Tibial artery (tissue), 4 donors: ENCODE measurements around the gene PPIG.
"Not testable (repeated sequence)": the region's sequence is repeated elsewhere in the genome, so short reads cannot be mapped to it uniquely, and the experiment has no call there.

Experiments used
- DNase-seq, 2 donors: peaks; one replicate each; pipeline ENCODE4 v3.0.0-alpha.2; 2019
- H3K27ac ChIP-seq, 2 donors: fragments of 200-600 bp; sonication (generic) in 1 of 2; 1 replicate in 1 of 2; 2 replicates in 1 of 2; pipeline ENCODE4 v1.5.1; 2018 to 2019; ENCODE audit warnings: mild to moderate bottlenecking in 1 of 2
- H3K27me3 ChIP-seq, 2 donors: fragments of 200-600 bp; sonication (generic) in 1 of 2; one replicate each; pipeline versions ENCODE4 v1.5.1 to v1.6.0; 2016 to 2019
- H3K36me3 ChIP-seq, 3 donors: fragments of 200-600 bp; sonication (generic) in 2 of 3; one replicate each; pipeline ENCODE4 v1.5.1; 2016 to 2019; ENCODE audit warnings: mild to moderate bottlenecking in 2 of 3
- H3K4me1 ChIP-seq, 4 donors: fragments of 200-600 bp; sonication (generic) in 2 of 4; 1 replicate in 3 of 4; 2 replicates in 1 of 4; pipeline ENCODE4 v1.5.1; 2016 to 2019
- H3K4me3 ChIP-seq, 2 donors: fragments of 200-600 bp; sonication (generic) in 1 of 2; 1 replicate in 1 of 2; 2 replicates in 1 of 2; pipeline ENCODE4 v1.5.1; 2018 to 2019; ENCODE audit warnings: mild to moderate bottlenecking in 2 of 2
- H3K9me3 ChIP-seq, 3 donors: fragments of 200-600 bp; sonication (generic) in 1 of 3; one replicate each; pipeline ENCODE4 v1.5.1; 2016 to 2019
- CTCF ChIP-seq, 2 experiments: fragments of 200-600 bp in 1 of 2; fragments of 450-650 bp in 1 of 2; IDR thresholded peaks; one replicate each; pipeline ENCODE4 v1.5.1; 2017 to 2019; ENCODE audit warnings: antibody characterized with exemption in 2 of 2, mild to moderate bottlenecking in 1 of 2, moderate library complexity in 1 of 2
- intact Hi-C: fragments of 100-400 bp; cut with DNase I; formaldehyde crosslinking; loops from one replicate; pipeline ENCODE4 v1.15.0; 2023; ENCODE audit warnings: low total_unique reads

The PPIG gene

DNA sequence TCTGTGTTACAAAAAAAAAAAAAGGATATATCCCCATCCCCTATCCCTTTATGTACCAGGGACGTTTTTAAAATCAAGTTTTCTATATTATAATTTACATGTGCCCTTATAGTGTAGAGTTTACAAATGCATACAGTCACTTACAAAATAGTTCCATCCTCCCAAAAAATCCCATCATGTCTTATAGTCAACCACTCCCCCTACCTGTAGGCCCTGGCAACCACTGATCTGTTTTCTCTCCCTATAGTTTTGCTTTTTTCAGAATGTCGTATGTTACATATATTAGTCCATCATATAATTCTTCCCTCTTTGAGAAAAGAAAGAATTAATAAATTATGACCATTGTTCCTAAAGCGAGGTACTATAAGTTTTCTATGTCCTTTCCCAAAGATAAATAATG lies 92.2 kb downstream of the PPIG start:
- H3K36me3 ChIP-seq = no peaks in the 10 kb centered on the region
- no peaks in the 10 kb centered on the region for H3K9me3 ChIP-seq
- H3K4me1 ChIP-seq = no peaks in the 10 kb centered on the region
- no peak for DNase-seq
- no peak overlapping the region for H3K27ac ChIP-seq
- H3K27me3 ChIP-seq = no peaks in the 10 kb centered on the region
- TF ChIP-seq CTCF (IDR thresholded peaks at IDR 0.05) = no peak
- H3K4me3 ChIP-seq = no peak overlapping the region
- intact Hi-C loops = no loop called here

- H3K4me1 ChIP-seq = no peaks in the 10 kb centered on the region
- no peak for TF ChIP-seq CTCF (IDR thresholded peaks at IDR 0.05)
- H3K9me3 ChIP-seq = no peaks in the 10 kb centered on the region
- H3K27ac ChIP-seq = no peak overlapping the region
- DNase-seq = no peak
- intact Hi-C loops = no loop called here
- H3K4me3 ChIP-seq = no peak overlapping the region
- no peaks in the 10 kb centered on the region for H3K27me3 ChIP-seq
- H3K36me3 ChIP-seq = no peaks in the 10 kb centered on the region
These were observed 92.7 kb downstream of the PPIG start for GRCh38 chr2:169676850-169677249.

DNA sequence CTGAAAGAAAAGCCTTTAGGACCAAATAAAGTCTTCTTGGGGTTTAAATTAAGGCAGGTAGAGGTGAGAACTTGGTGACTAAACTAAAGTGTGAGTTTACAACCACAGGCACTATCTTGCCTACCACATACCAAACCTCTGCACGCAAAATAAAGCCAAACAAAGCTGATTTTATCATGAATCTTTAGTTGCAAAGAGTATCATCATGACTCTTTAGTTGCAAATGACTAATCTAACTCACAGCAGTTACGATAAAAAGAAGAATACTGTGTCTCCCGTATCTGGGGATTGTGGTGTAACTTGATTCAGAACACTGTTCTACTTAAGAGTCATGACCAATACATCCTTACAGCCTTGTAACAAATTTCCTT lies 98.9 kb downstream of the PPIG start:
- DNase-seq = no peak
- no peak overlapping the region for H3K4me3 ChIP-seq
- no peaks in the 10 kb centered on the region for H3K36me3 ChIP-seq
- TF ChIP-seq CTCF (IDR thresholded peaks at IDR 0.05) = no peak
- H3K9me3 ChIP-seq = no peaks in the 10 kb centered on the region
- no peak overlapping the region for H3K27ac ChIP-seq
- intact Hi-C loops = no loop called here
- H3K4me1 ChIP-seq = no peaks in the 10 kb centered on the region
- H3K27me3 ChIP-seq = no peaks in the 10 kb centered on the region

DNA sequence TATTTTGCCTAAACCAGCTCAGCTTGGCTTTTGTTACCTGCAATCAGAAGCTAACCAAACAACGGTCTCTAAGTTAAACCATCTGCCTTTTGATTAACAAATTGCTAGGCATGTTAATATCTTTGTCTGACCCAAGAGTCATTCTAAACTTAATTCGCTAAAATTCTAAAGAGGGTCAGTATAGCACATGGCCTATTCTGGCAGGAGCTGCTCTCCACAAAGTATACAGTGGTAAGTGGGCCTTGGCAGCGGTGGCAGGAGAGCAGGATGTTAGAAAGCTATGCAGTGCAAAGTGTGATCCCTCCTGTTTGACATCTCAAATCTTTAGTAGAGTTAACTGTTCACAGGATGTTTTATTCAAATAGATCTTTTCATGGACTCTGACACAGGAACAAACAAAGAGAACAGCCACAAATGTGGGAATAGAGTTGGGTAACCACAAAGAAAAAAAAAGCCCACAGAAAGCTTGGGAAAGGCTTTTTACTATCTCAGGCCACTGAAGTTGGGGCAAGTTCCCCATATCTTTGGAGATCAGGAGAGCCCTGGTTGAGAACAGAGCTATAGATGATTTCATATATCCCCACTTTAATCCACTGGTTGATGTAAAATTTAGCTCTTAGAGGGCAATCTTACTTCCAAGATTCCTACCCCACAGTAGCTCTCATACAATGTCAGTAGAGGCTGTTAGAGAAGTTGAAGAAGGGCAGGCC lies 99.4 kb downstream of the PPIG start:
- H3K27me3 ChIP-seq = no peaks in the 10 kb centered on the region
- DNase-seq = no peak
- H3K36me3 ChIP-seq = no peaks in the 10 kb centered on the region
- H3K4me1 ChIP-seq = no peaks in the 10 kb centered on the region
- H3K9me3 ChIP-seq = no peaks in the 10 kb centered on the region
- H3K27ac ChIP-seq = no peak overlapping the region
- H3K4me3 ChIP-seq = no peak overlapping the region
- TF ChIP-seq CTCF (IDR thresholded peaks at IDR 0.05) = no peak
- intact Hi-C loops = no loop called here

GRCh38 chr2:169684135-169684565 lies 100.0 kb downstream of the PPIG start:
- no peak for DNase-seq
- intact Hi-C loops = no loop called here
- H3K27me3 ChIP-seq = no peaks in the 10 kb centered on the region
- H3K36me3 ChIP-seq = no peaks in the 10 kb centered on the region
- no peak overlapping the region for H3K27ac ChIP-seq
- no peaks in the 10 kb centered on the region for H3K4me1 ChIP-seq
- no peak overlapping the region for H3K4me3 ChIP-seq
- no peak for TF ChIP-seq CTCF (IDR thresholded peaks at IDR 0.05)
- no peaks in the 10 kb centered on the region for H3K9me3 ChIP-seq

- DNase-seq, H3K27me3 ChIP-seq, H3K36me3 ChIP-seq, H3K4me1 ChIP-seq, H3K9me3 ChIP-seq, H3K27ac ChIP-seq, H3K4me3 ChIP-seq, intact Hi-C loops: not testable (repeated sequence)
These were observed 100.6 kb downstream of the PPIG start for GRCh38 chr2:169684712-169685111.

- DNase-seq, H3K4me1 ChIP-seq, H3K27ac ChIP-seq, H3K4me3 ChIP-seq, H3K9me3 ChIP-seq, H3K27me3 ChIP-seq, H3K36me3 ChIP-seq, intact Hi-C loops: not testable (repeated sequence)
These were observed 102.7 kb downstream of the PPIG start for GRCh38 chr2:169686825-169687224.

- DNase-seq, H3K27ac ChIP-seq, H3K27me3 ChIP-seq, H3K36me3 ChIP-seq, H3K4me3 ChIP-seq, H3K9me3 ChIP-seq, intact Hi-C loops, H3K4me1 ChIP-seq: not testable (repeated sequence)
These were observed 103.8 kb downstream of the PPIG start for GRCh38 chr2:169687943-169688342.
